Loucy (cell line): ENCODE data around the gene CHD9NB.

Source experiments
- EZH2phosphoT487 ChIP-seq: fragments of 200-600 bp; IDR thresholded peaks from 2 replicates; pipeline ENCODE4 v1.6.1; 2018; ENCODE audit warnings: antibody characterized with exemption, mild to moderate bottlenecking, moderate library complexity, borderline replicate concordance
- TF ChIP-seq, protein P1 (sequence below): fragments of 200-600 bp; sonication (generic); conservative IDR thresholded peaks from 2 replicates; pipeline ENCODE4 v1.5.1; 2014; ENCODE audit warnings: mild to moderate bottlenecking, antibody characterized with exemption, low read length

DNA sequence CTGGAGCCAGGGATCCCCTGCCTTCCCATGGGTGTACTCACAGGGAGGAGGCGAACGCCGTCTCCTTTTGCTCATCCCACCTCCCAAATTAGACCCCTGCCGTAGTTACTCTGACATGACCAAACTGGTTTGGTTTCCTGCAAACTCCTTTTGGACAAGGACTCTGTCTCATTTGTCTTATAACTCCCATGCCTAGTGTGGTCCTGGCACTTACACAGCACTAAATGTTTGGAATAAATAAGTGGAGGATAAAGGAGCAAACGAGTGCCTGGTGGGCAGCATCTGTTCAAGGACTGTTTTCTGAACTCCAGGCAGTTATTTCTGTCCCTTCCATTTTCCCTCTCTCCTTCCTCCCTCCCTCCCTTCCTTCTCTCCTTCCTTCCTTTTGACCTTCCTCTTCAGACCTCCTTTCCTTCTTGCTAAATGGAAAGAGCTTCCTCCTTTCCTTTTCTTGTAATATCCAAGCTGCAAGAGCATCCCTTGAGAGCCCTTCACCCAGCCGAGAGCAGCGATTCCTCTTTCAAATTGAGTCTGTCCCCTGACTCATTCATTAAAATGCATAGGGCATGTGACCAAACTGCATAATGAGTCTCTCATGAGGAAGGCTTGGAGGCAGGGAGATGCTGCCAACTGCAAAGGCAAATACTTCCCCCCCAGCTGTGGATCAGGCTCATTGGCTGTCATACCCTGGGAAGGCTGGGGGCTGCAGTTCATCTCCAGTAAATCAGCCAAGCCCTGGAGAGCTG is 38.9 kb upstream of the CHD9NB start:
- TF ChIP-seq, protein P1, sequence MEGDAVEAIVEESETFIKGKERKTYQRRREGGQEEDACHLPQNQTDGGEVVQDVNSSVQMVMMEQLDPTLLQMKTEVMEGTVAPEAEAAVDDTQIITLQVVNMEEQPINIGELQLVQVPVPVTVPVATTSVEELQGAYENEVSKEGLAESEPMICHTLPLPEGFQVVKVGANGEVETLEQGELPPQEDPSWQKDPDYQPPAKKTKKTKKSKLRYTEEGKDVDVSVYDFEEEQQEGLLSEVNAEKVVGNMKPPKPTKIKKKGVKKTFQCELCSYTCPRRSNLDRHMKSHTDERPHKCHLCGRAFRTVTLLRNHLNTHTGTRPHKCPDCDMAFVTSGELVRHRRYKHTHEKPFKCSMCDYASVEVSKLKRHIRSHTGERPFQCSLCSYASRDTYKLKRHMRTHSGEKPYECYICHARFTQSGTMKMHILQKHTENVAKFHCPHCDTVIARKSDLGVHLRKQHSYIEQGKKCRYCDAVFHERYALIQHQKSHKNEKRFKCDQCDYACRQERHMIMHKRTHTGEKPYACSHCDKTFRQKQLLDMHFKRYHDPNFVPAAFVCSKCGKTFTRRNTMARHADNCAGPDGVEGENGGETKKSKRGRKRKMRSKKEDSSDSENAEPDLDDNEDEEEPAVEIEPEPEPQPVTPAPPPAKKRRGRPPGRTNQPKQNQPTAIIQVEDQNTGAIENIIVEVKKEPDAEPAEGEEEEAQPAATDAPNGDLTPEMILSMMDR: no peak
- no peak for TF ChIP-seq EZH2phosphoT487
